Keratinocyte (primary cell): Measurements from ENCODE around the gene SPECC1L. TPM values are rescaled to one million over a fixed set of nuclear protein-coding genes. Genes with fewer than 3 reads are reported as not detected.

Source experiments
- DNase-seq: peaks from one replicate; pipeline ENCODE4 v3.0.0-alpha.2; 2011; ENCODE audit warnings: low read depth, missing footprints, low spot score
- FAIRE-seq: peaks from 2 replicates; lab custom pipeline; 2011; peaks lifted over from hg19 to GRCh38; lab: Jason Lieb, UNC
- H2AFZ ChIP-seq: 2 replicates; pipeline ENCODE4 v1.6.0; 2012; ENCODE audit warnings: low read length, control low read depth, inconsistent platforms; ENCODE audit not compliant: control insufficient read depth
- H3K27ac ChIP-seq: 2 replicates; pipeline ENCODE4 v1.5.1; 2011; ENCODE audit warnings: low read length; ENCODE audit not compliant: control insufficient read depth, insufficient read depth
- H3K27me3 ChIP-seq: 3 replicates; pipeline ENCODE4 v1.6.0; 2011; ENCODE audit warnings: low read length; ENCODE audit not compliant: control insufficient read depth, insufficient read depth; ENCODE audit errors: extremely low read depth
- H3K36me3 ChIP-seq, 2 experiments: 2 replicates in 1 of 2; 3 replicates in 1 of 2; pipeline ENCODE4 v1.5.1; 2011; ENCODE audit warnings: low read length in 2 of 2, mild to moderate bottlenecking in 1 of 2; ENCODE audit not compliant: control insufficient read depth in 2 of 2, insufficient read depth in 2 of 2; ENCODE audit errors: extremely low read depth in 1 of 2
- H3K4me1 ChIP-seq: 3 replicates; pipeline ENCODE4 v1.5.1; 2011; ENCODE audit warnings: low read length; ENCODE audit not compliant: control insufficient read depth, insufficient read depth; ENCODE audit errors: extremely low read depth
- H3K4me2 ChIP-seq: 3 replicates; pipeline ENCODE4 v1.6.0; 2011; ENCODE audit warnings: low read depth, low read length; ENCODE audit not compliant: control insufficient read depth, insufficient read depth; ENCODE audit errors: extremely low read depth
- H3K4me3 ChIP-seq, 3 experiments: fragments of 200-600 bp in 1 of 3; sonication (generic) in 1 of 3; 2 replicates in 2 of 3; 3 replicates in 1 of 3; pipeline ENCODE4 v1.5.1; 2011 to 2016; ENCODE audit warnings: low read length in 3 of 3, mild to moderate bottlenecking in 3 of 3, control low read depth in 2 of 3, inconsistent platforms in 1 of 3, low read depth in 1 of 3, mixed read lengths in 1 of 3, mixed run types in 1 of 3, moderate library complexity in 1 of 3; ENCODE audit not compliant: control insufficient read depth in 2 of 3, insufficient read depth in 2 of 3; ENCODE audit errors: extremely low read depth in 1 of 3
- H3K79me2 ChIP-seq: 2 replicates; pipeline ENCODE4 v1.6.0; 2012; ENCODE audit warnings: low read length; ENCODE audit not compliant: control insufficient read depth, insufficient read depth
- H3K9ac ChIP-seq: 3 replicates; pipeline ENCODE4 v1.6.0; 2011; ENCODE audit warnings: low read length; ENCODE audit not compliant: control insufficient read depth, insufficient read depth; ENCODE audit errors: extremely low read depth
- H3K9me1 ChIP-seq: 3 replicates; pipeline ENCODE4 v1.6.0; 2011; ENCODE audit warnings: low read length; ENCODE audit not compliant: control insufficient read depth, insufficient read depth; ENCODE audit errors: extremely low read depth
- H3K9me3 ChIP-seq: 2 replicates; pipeline ENCODE4 v1.5.1; 2012; ENCODE audit warnings: low read depth, low read length; ENCODE audit not compliant: control insufficient read depth
- H4K20me1 ChIP-seq: 3 replicates; pipeline ENCODE4 v1.6.0; 2011; ENCODE audit warnings: low read length; ENCODE audit not compliant: control insufficient read depth, insufficient read depth; ENCODE audit errors: extremely low read depth
- EZH2 ChIP-seq: IDR thresholded peaks from one replicate; pipeline ENCODE4 v1.6.1; 2012; ENCODE audit warnings: inconsistent platforms, mild to moderate bottlenecking, low read length, moderate library complexity
- dilution Hi-C: fragments of 300-500 bp; cut with MboI; formaldehyde crosslinking; loops from one replicate; pipeline ENCODE4 v1.7.0; 2020; ENCODE audit warnings: low sequenced_read_pairs; ENCODE audit not compliant: extremely low pct_ligation_motif_present
- polyA plus RNA-seq, 5 experiments: library from polyadenylated mRNA; depleted of rRNA in 3 of 5; stranded (reverse) in 3 of 5; stranded (forward) in 1 of 5; unstranded in 1 of 5; fragments of >200 nt; gene quantifications; 1 replicate in 1 of 5; 2 replicates in 3 of 5; 3 replicates in 1 of 5; pipeline versions ENCODE4 v1.2.1 to v1.2.3, GENCODE V29; 2011 to 2012; ENCODE audit warnings: missing spikeins in 2 of 5, low read depth in 1 of 5, low replicate concordance in 1 of 5
- TF ChIP-seq, protein P1 (sequence below), 3 experiments: IDR thresholded peaks in 1 of 3; conservative IDR thresholded peaks in 1 of 3; optimal IDR thresholded peaks in 1 of 3; 2 replicates in 2 of 3; 3 replicates in 1 of 3; pipeline versions ENCODE3 to v1.5.1; 2011; ENCODE audit warnings: low read length in 3 of 3, mild to moderate bottlenecking in 3 of 3, moderate library complexity in 2 of 3, control low read depth in 1 of 3, inconsistent platforms in 1 of 3; ENCODE audit not compliant: insufficient read depth in 2 of 3; ENCODE audit errors: extremely low read depth in 1 of 3

The SPECC1L gene
- polyA plus RNA-seq, 1 donor (not counting 4 experiments of a cell fraction or from before 2014, with no cell fraction given): 19.3 TPM

DNA sequence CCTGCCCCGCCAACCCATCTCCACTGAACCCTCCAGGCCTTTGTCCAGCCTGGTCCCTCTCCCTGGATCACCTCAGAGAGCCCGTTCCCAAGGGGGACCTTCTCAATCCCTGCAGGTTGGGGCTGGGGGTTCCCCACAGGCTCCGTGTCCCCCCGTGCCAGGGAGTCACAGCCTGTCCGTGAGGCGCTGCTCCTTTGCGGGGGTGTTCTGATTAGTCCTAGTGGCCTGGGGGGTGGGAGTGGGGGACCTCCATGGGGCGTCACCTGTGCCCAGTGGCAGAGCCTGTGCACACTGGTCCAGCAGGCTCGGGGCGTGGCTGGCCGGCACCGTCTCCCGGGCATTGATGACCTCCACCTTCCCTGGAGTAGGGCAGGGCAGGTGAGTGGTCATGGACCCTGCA, 37.4 kb upstream of the SPECC1L start:
- no peaks in the 10 kb centered on the region for H3K9me1 ChIP-seq
- H3K4me1 ChIP-seq: no peaks in the 10 kb centered on the region
- no peak overlapping the region for H3K4me2 ChIP-seq
- no peak overlapping the region for H3K9ac ChIP-seq
- H3K9me3 ChIP-seq: no peaks in the 10 kb centered on the region
- H2AFZ ChIP-seq: no peak overlapping the region
- H3K4me3 ChIP-seq: no peak overlapping the region
- H3K79me2 ChIP-seq: no peaks in the 10 kb centered on the region
- H3K27ac ChIP-seq: no peak overlapping the region
- H4K20me1 ChIP-seq: no peaks in the 10 kb centered on the region
- DNase-seq (no peak), FAIRE-seq (no peak)
- dilution Hi-C loops: no loop called here
- no peak for TF ChIP-seq EZH2
- TF ChIP-seq, protein P1, sequence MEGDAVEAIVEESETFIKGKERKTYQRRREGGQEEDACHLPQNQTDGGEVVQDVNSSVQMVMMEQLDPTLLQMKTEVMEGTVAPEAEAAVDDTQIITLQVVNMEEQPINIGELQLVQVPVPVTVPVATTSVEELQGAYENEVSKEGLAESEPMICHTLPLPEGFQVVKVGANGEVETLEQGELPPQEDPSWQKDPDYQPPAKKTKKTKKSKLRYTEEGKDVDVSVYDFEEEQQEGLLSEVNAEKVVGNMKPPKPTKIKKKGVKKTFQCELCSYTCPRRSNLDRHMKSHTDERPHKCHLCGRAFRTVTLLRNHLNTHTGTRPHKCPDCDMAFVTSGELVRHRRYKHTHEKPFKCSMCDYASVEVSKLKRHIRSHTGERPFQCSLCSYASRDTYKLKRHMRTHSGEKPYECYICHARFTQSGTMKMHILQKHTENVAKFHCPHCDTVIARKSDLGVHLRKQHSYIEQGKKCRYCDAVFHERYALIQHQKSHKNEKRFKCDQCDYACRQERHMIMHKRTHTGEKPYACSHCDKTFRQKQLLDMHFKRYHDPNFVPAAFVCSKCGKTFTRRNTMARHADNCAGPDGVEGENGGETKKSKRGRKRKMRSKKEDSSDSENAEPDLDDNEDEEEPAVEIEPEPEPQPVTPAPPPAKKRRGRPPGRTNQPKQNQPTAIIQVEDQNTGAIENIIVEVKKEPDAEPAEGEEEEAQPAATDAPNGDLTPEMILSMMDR (optimal IDR thresholded peaks at IDR 0.05 in 1 of 3, IDR thresholded peaks at IDR 0.05 in 1 of 3, conservative IDR thresholded peaks at IDR 0.05 in 1 of 3; ENCODE audit: extremely low read depth in 1 of 3, insufficient read depth in 2 of 3, low read length in 3 of 3): no peak
- H3K27me3 ChIP-seq: no peaks in the 10 kb centered on the region
- H3K36me3 ChIP-seq: no peaks in the 10 kb centered on the region

DNA sequence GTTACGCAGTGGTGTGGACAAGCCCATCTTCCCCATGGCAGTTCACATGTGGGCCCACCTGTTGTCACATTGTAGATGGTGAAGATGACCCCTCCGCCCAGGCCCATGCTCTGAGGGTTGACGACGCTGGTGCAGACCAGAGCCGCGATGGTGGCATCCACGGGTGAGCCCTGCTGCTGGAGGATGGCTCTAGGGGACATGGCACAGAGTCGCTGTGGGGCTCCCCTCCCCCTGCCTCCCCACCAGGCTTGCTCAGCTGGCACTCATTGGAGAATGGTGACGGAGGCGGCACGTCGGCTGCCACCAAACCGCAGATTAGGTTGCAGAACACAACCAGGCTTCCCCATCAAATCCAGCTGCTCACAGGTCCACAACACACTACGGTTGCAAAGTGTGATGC, 36.8 kb upstream of the SPECC1L start:
- Histone ChIP-seq H3K36me3 (no peaks in the 10 kb centered on the region), H3K4me2 (no peak overlapping the region), H3K4me3 (no peak overlapping the region), H3K9me3 (no peaks in the 10 kb centered on the region), H3K9me1 (no peaks in the 10 kb centered on the region), H3K27me3 (no peaks in the 10 kb centered on the region), H2AFZ (no peak overlapping the region), H3K79me2 (no peaks in the 10 kb centered on the region), H3K9ac (no peak overlapping the region), H4K20me1 (no peaks in the 10 kb centered on the region), H3K27ac (no peak overlapping the region), H3K4me1 (no peaks in the 10 kb centered on the region)
- dilution Hi-C loops: no loop called here
- DNase-seq: no peak
- TF ChIP-seq, protein P1 (optimal IDR thresholded peaks at IDR 0.05 in 1 of 3, IDR thresholded peaks at IDR 0.05 in 1 of 3, conservative IDR thresholded peaks at IDR 0.05 in 1 of 3; ENCODE audit: extremely low read depth in 1 of 3, insufficient read depth in 2 of 3, low read length in 3 of 3): no peak
- TF ChIP-seq EZH2: no peak
- FAIRE-seq: no peak
